ENCODE results near the gene SALL3.

DNA sequence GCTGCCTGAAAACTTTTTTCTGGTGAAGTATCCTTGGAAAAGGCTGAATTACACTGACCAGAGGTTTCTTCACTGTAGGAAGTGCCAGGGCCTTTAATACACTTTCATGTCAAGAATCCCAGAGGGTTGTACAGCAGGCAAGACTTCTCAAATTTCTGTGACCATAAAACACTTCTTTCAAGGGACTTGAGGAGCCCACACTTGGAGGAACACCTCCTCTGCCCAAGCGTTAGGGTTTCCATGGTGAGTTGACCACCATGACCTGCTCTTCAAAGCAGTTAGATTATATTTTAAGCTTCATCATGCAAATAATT lies 12.9 kb upstream of the SALL3 start:
- TF ChIP-seq MXI1 (IDR thresholded peaks at IDR 0.05; ENCODE audit: borderline replicate concordance, low read depth, low read length) (no peak), RAD21 (IDR thresholded peaks at IDR 0.05; ENCODE audit: low read length) (no peak), MAFK (IDR thresholded peaks at IDR 0.05; ENCODE audit: low read depth, low read length) (no peak), POLR2A (IDR thresholded peaks at IDR 0.05; ENCODE audit: low read depth, low read length) (no peak), CHD1 (IDR thresholded peaks at IDR 0.05; ENCODE audit: low read depth, low read length) (no peak), RCOR1 (IDR thresholded peaks at IDR 0.05; ENCODE audit: insufficient replicate concordance, low read length) (no peak), BHLHE40 (IDR thresholded peaks at IDR 0.05; ENCODE audit: low read depth, low read length) (no peak), FOS (IDR thresholded peaks at IDR 0.05; ENCODE audit: low read depth, low read length) (no peak), RFX5 (IDR thresholded peaks at IDR 0.05; ENCODE audit: low read depth, low read length) (no peak), CEBPB (IDR thresholded peaks at IDR 0.05; ENCODE audit: low read depth, low read length) (no peak), SMC3 (IDR thresholded peaks at IDR 0.05; ENCODE audit: low read depth, low read length) (no peak), MAZ (IDR thresholded peaks at IDR 0.05; ENCODE audit: borderline replicate concordance, low read depth, low read length) (no peak)
- TF ChIP-seq, protein P1, sequence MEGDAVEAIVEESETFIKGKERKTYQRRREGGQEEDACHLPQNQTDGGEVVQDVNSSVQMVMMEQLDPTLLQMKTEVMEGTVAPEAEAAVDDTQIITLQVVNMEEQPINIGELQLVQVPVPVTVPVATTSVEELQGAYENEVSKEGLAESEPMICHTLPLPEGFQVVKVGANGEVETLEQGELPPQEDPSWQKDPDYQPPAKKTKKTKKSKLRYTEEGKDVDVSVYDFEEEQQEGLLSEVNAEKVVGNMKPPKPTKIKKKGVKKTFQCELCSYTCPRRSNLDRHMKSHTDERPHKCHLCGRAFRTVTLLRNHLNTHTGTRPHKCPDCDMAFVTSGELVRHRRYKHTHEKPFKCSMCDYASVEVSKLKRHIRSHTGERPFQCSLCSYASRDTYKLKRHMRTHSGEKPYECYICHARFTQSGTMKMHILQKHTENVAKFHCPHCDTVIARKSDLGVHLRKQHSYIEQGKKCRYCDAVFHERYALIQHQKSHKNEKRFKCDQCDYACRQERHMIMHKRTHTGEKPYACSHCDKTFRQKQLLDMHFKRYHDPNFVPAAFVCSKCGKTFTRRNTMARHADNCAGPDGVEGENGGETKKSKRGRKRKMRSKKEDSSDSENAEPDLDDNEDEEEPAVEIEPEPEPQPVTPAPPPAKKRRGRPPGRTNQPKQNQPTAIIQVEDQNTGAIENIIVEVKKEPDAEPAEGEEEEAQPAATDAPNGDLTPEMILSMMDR (conservative IDR thresholded peaks at IDR 0.05; ENCODE audit: low read depth, low read length): no peak
- TF ChIP-seq, protein P2, sequence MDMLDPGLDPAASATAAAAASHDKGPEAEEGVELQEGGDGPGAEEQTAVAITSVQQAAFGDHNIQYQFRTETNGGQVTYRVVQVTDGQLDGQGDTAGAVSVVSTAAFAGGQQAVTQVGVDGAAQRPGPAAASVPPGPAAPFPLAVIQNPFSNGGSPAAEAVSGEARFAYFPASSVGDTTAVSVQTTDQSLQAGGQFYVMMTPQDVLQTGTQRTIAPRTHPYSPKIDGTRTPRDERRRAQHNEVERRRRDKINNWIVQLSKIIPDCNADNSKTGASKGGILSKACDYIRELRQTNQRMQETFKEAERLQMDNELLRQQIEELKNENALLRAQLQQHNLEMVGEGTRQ (IDR thresholded peaks at IDR 0.05; ENCODE audit: low read depth, low read length): no peak
